ENCODE measurements around the gene ENTPD6.

GRCh38 chr20:25224941-25225340 is 29.4 kb downstream of the ENTPD6 start:
- TF ChIP-seq EP300 (IDR thresholded peaks at IDR 0.05; ENCODE audit: borderline replicate concordance), result no peak
- no peak for TF ChIP-seq TCF12 (IDR thresholded peaks at IDR 0.05; ENCODE audit: low read depth)
- TF ChIP-seq CREB1 (IDR thresholded peaks at IDR 0.05; ENCODE audit: low read depth), result no peak
- no peak for TF ChIP-seq TAF1 (IDR thresholded peaks at IDR 0.05; ENCODE audit: low read depth)
- TF ChIP-seq, protein P1, sequence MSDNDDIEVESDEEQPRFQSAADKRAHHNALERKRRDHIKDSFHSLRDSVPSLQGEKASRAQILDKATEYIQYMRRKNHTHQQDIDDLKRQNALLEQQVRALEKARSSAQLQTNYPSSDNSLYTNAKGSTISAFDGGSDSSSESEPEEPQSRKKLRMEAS (IDR thresholded peaks at IDR 0.05), result no peak
- TF ChIP-seq YY1 (IDR thresholded peaks at IDR 0.05; ENCODE audit: low read depth), result no peak
- TF ChIP-seq EGR1 (IDR thresholded peaks at IDR 0.05), result no peak
- TF ChIP-seq RAD21 (IDR thresholded peaks at IDR 0.05; ENCODE audit: low read depth), result no peak
- no peak for TF ChIP-seq TEAD4 (IDR thresholded peaks at IDR 0.05)
- TF ChIP-seq REST (IDR thresholded peaks at IDR 0.05; ENCODE audit: low read depth), result no peak
- TF ChIP-seq, protein P2, sequence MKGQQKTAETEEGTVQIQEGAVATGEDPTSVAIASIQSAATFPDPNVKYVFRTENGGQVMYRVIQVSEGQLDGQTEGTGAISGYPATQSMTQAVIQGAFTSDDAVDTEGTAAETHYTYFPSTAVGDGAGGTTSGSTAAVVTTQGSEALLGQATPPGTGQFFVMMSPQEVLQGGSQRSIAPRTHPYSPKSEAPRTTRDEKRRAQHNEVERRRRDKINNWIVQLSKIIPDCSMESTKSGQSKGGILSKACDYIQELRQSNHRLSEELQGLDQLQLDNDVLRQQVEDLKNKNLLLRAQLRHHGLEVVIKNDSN (IDR thresholded peaks at IDR 0.05), result no peak
- TF ChIP-seq FOXM1 (IDR thresholded peaks at IDR 0.05; ENCODE audit: borderline replicate concordance, low read depth), result no peak
- no peak for TF ChIP-seq CEBPB (IDR thresholded peaks at IDR 0.05)
- TF ChIP-seq ZBTB7A (IDR thresholded peaks at IDR 0.05; ENCODE audit: low read depth), result no peak
